GM19463 (cell line): Measurements from ENCODE around the gene CMTM5.

Experiments
- ATAC-seq: cut with Tn5 transposase; IDR thresholded peaks from one replicate; pipeline ENCODE4 v1.9.1; 2021; ENCODE audit warnings: mild to moderate bottlenecking, moderate library complexity; ENCODE audit not compliant: unreplicated experiment

Gene CMTM5

GRCh38 chr14:23376482-23377197, at the start of gene CMTM5:
Gene CMTM5 (plus strand): TSS chr14:23377046. CDS start chr14:23377252, 206 bp downstream.
- ATAC-seq, result no peak

GRCh38 chr14:23327947-23328744, 48.7 kb upstream of the CMTM5 start:
- ATAC-seq, result no peak

GRCh38 chr14:23335623-23336022, 41.2 kb upstream of the CMTM5 start:
- ATAC-seq, result no peak

GRCh38 chr14:23339506-23340268, 37.2 kb upstream of the CMTM5 start:
- no peak for ATAC-seq

- no peak for ATAC-seq
These were observed 32.4 kb upstream of the CMTM5 start for GRCh38 chr14:23344481-23344880.

GRCh38 chr14:23345987-23346692, 30.7 kb upstream of the CMTM5 start:
- ATAC-seq, result no peak

- no peak for ATAC-seq
These were observed 30.0 kb upstream of the CMTM5 start for GRCh38 chr14:23346693-23347405.

GRCh38 chr14:23347406-23348296, 29.2 kb upstream of the CMTM5 start:
- ATAC-seq, result no peak

- ATAC-seq, result no peak
These were observed 28.6 kb upstream of the CMTM5 start for GRCh38 chr14:23348297-23348655.

- no peak for ATAC-seq
These were observed 27.5 kb upstream of the CMTM5 start for GRCh38 chr14:23349156-23349845.

GRCh38 chr14:23351681-23352505, 25.0 kb upstream of the CMTM5 start:
- no peak for ATAC-seq

- ATAC-seq, result no peak
These were observed 24.1 kb upstream of the CMTM5 start, which contains the start of gene SLC22A17 for GRCh38 chr14:23352506-23353432. Gene SLC22A17 (minus strand): TSS chr14:23352887.

GRCh38 chr14:23353433-23353780, 23.4 kb upstream of the CMTM5 start:
- no peak for ATAC-seq

GRCh38 chr14:23354990-23355389, 21.9 kb upstream of the CMTM5 start:
- ATAC-seq, result no peak

- ATAC-seq, result no peak
These were observed 20.9 kb upstream of the CMTM5 start for GRCh38 chr14:23355871-23356435.

- ATAC-seq, result no peak
These were observed 20.2 kb upstream of the CMTM5 start for GRCh38 chr14:23356662-23357061.
